ENCODE measurements around the gene STX8.
"Not testable (repeated sequence)": the region's sequence is repeated elsewhere in the genome, so short reads cannot be mapped to it uniquely, and the experiment has no call there.

Gene STX8

GRCh38 chr17:9266031-9266680 lies 309.5 kb downstream of the STX8 start:
- no peak for DNase-seq (ENCODE audit: low read depth)
- H3K4me3 ChIP-seq (ENCODE audit: low read depth, low read length) = no peak overlapping the region
- TF ChIP-seq CTCF (conservative IDR thresholded peaks at IDR 0.05; ENCODE audit: low read depth, low read length) = no peak

GRCh38 chr17:9261081-9262012 lies 314.3 kb downstream of the STX8 start:
- TF ChIP-seq CTCF (conservative IDR thresholded peaks at IDR 0.05; ENCODE audit: low read depth, low read length) = no peak
- no peak for DNase-seq (ENCODE audit: low read depth)
- H3K4me3 ChIP-seq (ENCODE audit: low read depth, low read length) = no peak overlapping the region

DNA sequence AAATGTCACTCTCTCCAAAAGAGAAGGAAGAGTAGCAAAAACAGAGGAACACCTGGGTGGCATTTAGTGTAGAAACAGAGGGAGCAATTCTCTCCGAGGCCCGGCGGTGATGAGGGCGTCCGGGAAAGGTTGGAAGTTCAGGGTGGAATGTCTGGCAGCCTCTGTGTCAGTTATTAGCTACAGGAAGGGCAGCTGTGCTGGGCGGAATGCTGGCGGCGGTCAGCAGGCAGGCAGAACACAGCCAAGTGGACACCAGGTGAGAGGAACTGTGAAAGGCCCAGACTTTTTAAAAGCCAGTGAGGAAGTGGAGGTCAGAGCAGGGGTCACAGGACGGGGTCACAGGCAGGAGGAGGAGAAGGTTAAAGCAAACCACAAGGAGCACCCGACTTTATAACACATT lies 316.2 kb downstream of the STX8 start:
- DNase-seq (ENCODE audit: low read depth) = no peak
- H3K4me3 ChIP-seq (ENCODE audit: low read depth, low read length) = no peak overlapping the region
- TF ChIP-seq CTCF (conservative IDR thresholded peaks at IDR 0.05; ENCODE audit: low read depth, low read length) = no peak

DNA sequence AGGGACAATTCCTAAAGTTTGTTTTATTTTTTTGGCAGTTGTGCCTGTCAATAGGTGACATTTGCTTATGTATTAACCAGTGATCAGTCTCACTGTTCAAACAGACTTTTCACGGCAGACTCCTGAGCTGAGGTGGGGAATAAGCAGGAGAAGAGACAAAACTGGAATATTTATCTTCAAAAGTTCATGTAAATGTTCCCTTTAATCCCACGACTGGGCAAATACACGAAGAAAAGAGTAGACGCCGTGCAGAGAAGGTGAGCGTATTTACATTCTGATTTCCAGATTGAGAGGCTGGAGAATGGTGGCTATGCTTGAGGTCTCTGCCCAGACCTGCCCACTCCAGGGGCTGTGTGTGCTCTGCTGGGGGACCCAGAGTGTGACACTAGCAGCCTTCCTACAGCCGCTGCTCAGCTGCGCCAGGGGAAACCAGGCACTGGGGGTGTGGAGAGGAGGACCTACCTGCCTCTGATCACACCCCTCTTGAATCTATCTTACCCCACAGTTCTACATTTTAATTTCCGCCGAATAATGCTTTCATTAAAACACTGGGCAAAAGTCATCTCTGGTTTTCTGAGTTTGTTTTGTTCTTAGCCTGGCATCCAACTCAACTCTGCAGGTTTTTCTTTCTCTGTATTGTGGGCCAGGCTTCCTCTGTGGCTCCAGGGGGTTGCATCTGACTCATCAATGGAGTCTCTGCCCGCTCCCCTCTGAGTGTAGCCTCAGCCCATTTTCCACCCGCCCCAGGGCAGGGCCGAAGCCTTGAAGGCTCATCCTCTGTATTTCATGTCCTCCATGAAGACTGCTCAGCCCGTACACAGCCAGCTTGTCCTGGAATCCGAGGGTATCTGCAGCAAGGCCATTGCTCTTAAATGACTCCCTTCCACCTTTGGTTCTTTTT lies 317.3 kb downstream of the STX8 start:
- TF ChIP-seq CTCF (conservative IDR thresholded peaks at IDR 0.05; ENCODE audit: low read depth, low read length) = no peak
- DNase-seq (ENCODE audit: low read depth) = no peak
- no peak overlapping the region for H3K4me3 ChIP-seq (ENCODE audit: low read depth, low read length)

- not testable (repeated sequence) for DNase-seq (ENCODE audit: low read depth); H3K4me3 ChIP-seq (ENCODE audit: low read depth, low read length)
Measured at GRCh38 chr17:9257630-9257965, 318.0 kb downstream of the STX8 start.

DNA sequence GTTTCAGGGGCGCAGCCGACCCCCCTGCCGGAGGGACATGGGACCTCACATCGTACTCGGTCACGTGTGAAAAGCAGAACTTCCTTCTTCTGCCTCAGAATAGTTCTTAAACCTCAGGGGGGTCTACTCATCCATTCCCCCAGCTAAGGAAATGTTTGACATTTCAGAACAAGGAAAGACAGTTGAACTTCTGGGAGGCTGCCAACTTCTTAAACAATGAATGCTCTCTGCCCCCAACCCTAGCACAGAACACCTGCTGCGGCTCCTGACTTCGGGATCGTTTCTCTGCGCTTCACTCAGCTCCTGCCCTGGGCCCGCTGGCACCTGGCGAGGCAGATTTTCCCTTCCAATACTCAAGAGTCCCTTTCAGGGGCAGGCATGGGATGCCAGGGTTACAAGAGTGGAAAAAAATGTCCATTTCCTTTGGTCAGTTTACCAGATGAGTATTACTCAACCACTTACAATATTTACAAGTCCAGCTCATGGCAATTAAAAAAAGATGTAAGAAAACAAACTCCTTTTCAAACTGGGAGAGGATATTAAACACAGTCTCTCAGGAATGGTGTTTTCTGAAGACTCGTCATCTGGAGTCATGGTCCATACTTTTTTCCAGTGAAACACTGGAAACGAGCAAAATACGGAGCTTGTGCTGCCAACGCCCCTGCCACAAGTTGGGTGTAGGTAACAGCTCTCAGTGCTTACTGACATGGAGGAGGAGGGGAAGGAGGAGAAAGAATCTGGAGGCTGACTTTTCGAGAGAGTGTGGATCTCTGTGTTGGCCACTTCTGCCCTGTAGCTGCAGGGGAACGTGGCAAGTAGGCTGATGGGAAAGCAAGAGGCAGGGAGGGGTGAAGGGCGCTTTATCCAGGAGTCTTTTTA lies 318.6 kb downstream of the STX8 start:
- no peak for DNase-seq (ENCODE audit: low read depth)
- no peak overlapping the region for H3K4me3 ChIP-seq (ENCODE audit: low read depth, low read length)
- TF ChIP-seq CTCF (conservative IDR thresholded peaks at IDR 0.05; ENCODE audit: low read depth, low read length) = no peak

All from choroid plexus epithelial cell (primary cell).